ENCODE data around the gene GAK.

DNA sequence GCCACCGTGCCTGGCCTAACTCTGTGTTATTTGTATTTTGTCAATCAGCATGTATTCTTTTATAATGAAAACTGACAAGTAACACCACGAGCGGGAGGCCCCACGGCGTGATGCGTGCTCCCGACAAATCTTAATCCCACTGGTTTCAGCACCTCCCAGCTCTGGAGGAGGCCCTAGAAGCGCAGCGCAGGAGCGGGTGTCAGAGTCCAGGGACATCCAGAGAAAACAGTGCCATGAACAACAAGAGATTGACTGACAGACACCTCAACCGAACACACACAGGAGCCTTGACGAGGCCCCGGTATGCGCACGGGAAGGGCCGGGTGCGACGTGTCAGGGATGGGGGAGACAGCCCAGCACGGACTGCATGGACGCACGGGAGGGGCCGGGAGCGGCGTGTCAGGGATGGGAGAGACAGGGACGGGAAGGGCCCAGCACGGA is 23.0 kb downstream of the GAK start:
- TF ChIP-seq, protein P1, sequence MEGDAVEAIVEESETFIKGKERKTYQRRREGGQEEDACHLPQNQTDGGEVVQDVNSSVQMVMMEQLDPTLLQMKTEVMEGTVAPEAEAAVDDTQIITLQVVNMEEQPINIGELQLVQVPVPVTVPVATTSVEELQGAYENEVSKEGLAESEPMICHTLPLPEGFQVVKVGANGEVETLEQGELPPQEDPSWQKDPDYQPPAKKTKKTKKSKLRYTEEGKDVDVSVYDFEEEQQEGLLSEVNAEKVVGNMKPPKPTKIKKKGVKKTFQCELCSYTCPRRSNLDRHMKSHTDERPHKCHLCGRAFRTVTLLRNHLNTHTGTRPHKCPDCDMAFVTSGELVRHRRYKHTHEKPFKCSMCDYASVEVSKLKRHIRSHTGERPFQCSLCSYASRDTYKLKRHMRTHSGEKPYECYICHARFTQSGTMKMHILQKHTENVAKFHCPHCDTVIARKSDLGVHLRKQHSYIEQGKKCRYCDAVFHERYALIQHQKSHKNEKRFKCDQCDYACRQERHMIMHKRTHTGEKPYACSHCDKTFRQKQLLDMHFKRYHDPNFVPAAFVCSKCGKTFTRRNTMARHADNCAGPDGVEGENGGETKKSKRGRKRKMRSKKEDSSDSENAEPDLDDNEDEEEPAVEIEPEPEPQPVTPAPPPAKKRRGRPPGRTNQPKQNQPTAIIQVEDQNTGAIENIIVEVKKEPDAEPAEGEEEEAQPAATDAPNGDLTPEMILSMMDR (IDR thresholded peaks at IDR 0.05): no peak
- TF ChIP-seq POLR2A (IDR thresholded peaks at IDR 0.05): no peak

All from transverse colon (tissue), 3 donors.